Measurements from ENCODE around the gene EN1. TPM values are rescaled to one million over a fixed set of nuclear protein-coding genes. Genes with fewer than 3 reads are reported as not detected.

Gene EN1
- total and polyA plus RNA-seq, 8 donors, result not detected

GRCh38 chr2:118857677-118858484, 10.4 kb upstream of the EN1 start:
- Histone ChIP-seq H3K36me3 (no peaks in the 10 kb centered on the region), H3K9me3 (no peaks in the 10 kb centered on the region), H3K27ac (no peak overlapping the region), H3K27me3 (peaks cover 3 to 64% (median 12%) of the 10 kb centered on the region in 4 donors), H3K4me1 (peaks cover 0 to 6% (median 0%) of the 10 kb centered on the region in 3 donors), H3K4me3 (no peak overlapping the region)
- WGBS, 2 donors, result 4 to 5% methylated on average over 52 of the region's 52 CpGs
- no peak for TF ChIP-seq CTCF (IDR thresholded peaks at IDR 0.05)
- peak in 2 of 6 donors; percentile 44 to 59 for DNase-seq
- intact Hi-C loops (cut with DNase I), result loop anchor here in 2 of 3 donors (5.0 to 10.0 kb wide), 6 partner anchors 363 to 813 kb away; no protein-coding TSS in a partner anchor
- no peak for ATAC-seq
- no peak for FAIRE-seq

DNA sequence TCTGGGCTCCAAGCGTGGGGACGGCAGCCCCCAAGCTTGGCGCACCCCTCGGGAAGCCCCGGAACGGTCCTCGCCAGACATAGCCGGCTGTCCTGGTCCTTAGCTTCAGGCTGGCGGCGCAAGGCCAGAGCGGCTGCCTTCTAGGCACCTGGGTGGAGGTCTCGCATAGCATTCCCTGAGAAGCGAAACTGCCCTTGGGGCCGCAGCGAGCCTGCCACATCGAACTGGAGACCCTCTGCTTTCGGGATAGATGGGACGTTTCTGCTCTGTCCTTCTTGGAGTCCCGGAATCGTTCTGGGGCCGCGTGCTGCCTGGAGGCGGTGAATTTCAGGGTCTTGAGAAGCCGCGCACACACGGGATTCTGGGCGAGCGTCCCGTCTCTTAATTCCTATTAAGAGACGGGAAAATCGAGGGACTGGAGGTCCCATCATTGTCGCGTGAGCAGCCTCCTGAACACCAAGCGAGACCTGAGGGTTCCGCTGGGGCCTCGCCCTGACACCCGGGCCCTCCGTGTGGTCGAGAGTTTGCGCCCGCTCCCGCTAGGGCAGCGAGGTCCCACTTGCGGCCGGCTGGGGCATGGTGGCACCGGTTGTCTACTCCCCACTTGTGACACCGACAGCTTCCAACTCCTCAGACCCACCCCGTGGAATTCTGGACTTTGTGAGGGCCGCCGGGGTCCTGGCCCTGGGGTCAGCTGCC, 9.7 kb upstream of the EN1 start:
- no peak for TF ChIP-seq CTCF (IDR thresholded peaks at IDR 0.05)
- no peak for ATAC-seq
- peaks cover 3 to 70% (median 13%) of the 10 kb centered on the region in 4 donors for H3K27me3 ChIP-seq
- H3K4me3 ChIP-seq, result no peak overlapping the region
- H3K27ac ChIP-seq, result no peak overlapping the region
- no peaks in the 10 kb centered on the region for H3K36me3 ChIP-seq
- intact Hi-C loops (cut with DNase I), result loop anchor here in 2 of 3 donors (5.0 to 10.0 kb wide), 6 partner anchors 362 to 812 kb away; no protein-coding TSS in a partner anchor
- peak in 2 of 6 donors; percentile 59 to 69 for DNase-seq
- 5 to 6% methylated on average over 47 to 50 of the region's 50 CpGs for WGBS, 2 donors
- peaks cover 0 to 6% (median 0%) of the 10 kb centered on the region in 3 donors for H3K4me1 ChIP-seq
- H3K9me3 ChIP-seq, result no peaks in the 10 kb centered on the region
- no peak for FAIRE-seq

- Histone ChIP-seq H3K4me3 (no peak overlapping the region), H3K27ac (no peak overlapping the region), H3K36me3 (no peaks in the 10 kb centered on the region), H3K9me3 (no peaks in the 10 kb centered on the region), H3K27me3 (peaks cover 3 to 74% (median 13%) of the 10 kb centered on the region in 4 donors), H3K4me1 (peaks cover 0 to 6% (median 0%) of the 10 kb centered on the region in 3 donors)
- TF ChIP-seq CTCF (IDR thresholded peaks at IDR 0.05), result no peak
- WGBS, 2 donors, result 11 to 12% methylated on average over 25 of the region's 25 CpGs
- DNase-seq (peak in 1 of 6 donors; percentile 54), FAIRE-seq (no peak), ATAC-seq (no peak)
- intact Hi-C loops (cut with DNase I), result loop anchor here in 2 of 3 donors (5.0 to 10.0 kb wide), 6 partner anchors 362 to 812 kb away; no protein-coding TSS in a partner anchor
Observed at GRCh38 chr2:118856330-118856977, 9.0 kb upstream of the EN1 start.

DNA sequence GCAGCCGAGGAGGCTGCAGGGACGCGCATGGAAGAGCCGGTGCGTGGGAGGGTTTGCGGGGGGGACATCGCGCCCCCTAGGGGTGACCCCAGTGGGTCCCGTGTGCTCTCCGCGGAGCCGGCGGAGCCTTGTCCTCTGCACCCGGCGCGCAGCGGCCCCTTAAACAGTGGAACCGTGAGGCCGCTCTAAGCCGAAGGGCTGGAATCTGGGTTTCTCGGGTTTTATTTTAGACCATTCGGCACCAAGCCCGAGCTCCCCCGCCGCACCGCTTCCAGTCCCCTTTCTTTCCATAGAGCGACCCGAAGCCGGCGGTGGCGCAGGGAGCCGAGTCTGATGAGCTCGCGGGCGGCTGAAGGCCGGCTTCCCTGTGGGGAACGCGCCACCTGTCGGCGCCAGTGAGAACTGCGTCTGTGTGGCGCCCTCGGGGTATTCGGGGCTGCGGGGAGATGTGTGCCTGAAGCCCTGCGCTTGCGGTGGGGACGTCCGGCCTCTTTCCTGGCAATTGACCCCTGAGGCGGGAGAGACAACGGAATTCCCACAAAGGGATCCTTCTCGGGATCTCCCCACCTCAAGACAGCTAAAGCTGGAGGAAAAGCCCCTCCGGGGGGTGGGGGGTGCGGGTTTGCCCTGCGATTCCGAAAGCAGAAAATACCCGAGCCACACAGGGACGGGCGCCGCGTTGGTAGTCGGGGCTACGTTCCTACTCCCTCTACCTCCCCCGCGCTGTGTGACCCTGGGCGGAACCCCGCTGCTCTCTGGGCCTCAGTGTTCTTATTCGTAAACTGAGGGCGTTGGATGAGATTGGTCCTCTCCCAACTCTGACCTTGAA, 8.2 kb upstream of the EN1 start:
- intact Hi-C loops (cut with DNase I), result loop anchor here in 2 of 3 donors (5.0 to 10.0 kb wide), 6 partner anchors 361 to 811 kb away; no protein-coding TSS in a partner anchor

More for the DNA sequence above, 8.2 kb upstream of the EN1 start:
- ATAC-seq, result peak; percentile 91 to 98 (median 96)
- no peak for FAIRE-seq
- H3K4me1 ChIP-seq, result peaks cover 0 to 6% (median 0%) of the 10 kb centered on the region in 3 donors
- TF ChIP-seq CTCF (IDR thresholded peaks at IDR 0.05), result peak; percentile 96 to 99 (median 98)
- 3 to 4% methylated on average over 66 to 69 of the region's 69 CpGs for WGBS, 2 donors
- peak; percentile 67 to 98 (median 85) for DNase-seq
- no peaks in the 10 kb centered on the region for H3K36me3 ChIP-seq
- peaks cover 3 to 72% (median 13%) of the 10 kb centered on the region in 4 donors for H3K27me3 ChIP-seq
- peak overlapping the region in 3 of 4 donors; percentile 4 to 30 (median 13) for H3K4me3 ChIP-seq
- no peak overlapping the region for H3K27ac ChIP-seq
- no peaks in the 10 kb centered on the region for H3K9me3 ChIP-seq
